Right lobe of liver (tissue), 6 donors: ENCODE data around the gene CUL1. TPM values are rescaled to one million over a fixed set of nuclear protein-coding genes. Genes with fewer than 3 reads are reported as not detected.
A peak's percentile ranks its signal among the peaks of the same experiment; 100 is the strongest.

Experiments
- ATAC-seq, 4 donors: fragments of 200-7000 bp; cut with Tn5 transposase; one replicate each; pipeline ENCODE4 v1.9.1; 2020; ENCODE audit warnings: mild to moderate bottlenecking in 4 of 4, moderate library complexity in 4 of 4
- DNase-seq, 3 donors: peaks; one replicate each; pipeline ENCODE4 v3.0.0-alpha.2; 2020
- H3K27ac ChIP-seq, 3 donors: fragments of 200-600 bp; one replicate each; pipeline ENCODE4 v1.8.0; 2022
- H3K27me3 ChIP-seq, 2 donors: fragments of 200-600 bp; one replicate each; pipeline ENCODE4 v1.8.0; 2022
- H3K36me3 ChIP-seq, 4 donors: fragments of 200-600 bp; sonication (generic) in 1 of 4; one replicate each; pipeline versions ENCODE4 v1.5.1 to v1.8.0; 2017 to 2022; ENCODE audit warnings: control low read depth in 1 of 4
- H3K4me1 ChIP-seq, 4 donors: fragments of 200-600 bp; sonication (generic) in 1 of 4; one replicate each; pipeline versions ENCODE4 v1.5.1 to v1.8.0; 2017 to 2022; ENCODE audit warnings: control low read depth in 1 of 4
- H3K4me3 ChIP-seq, 3 donors: fragments of 200-600 bp; one replicate each; pipeline ENCODE4 v1.8.0; 2022
- H3K9me3 ChIP-seq, 4 donors: fragments of 200-600 bp; sonication (generic) in 1 of 4; one replicate each; pipeline versions ENCODE4 v1.5.1 to v1.8.0; 2017 to 2022; ENCODE audit warnings: control low read depth in 1 of 4
- POLR2A ChIP-seq: fragments of 450-650 bp; IDR thresholded peaks from one replicate; pipeline ENCODE4 v1.6.1; 2017; ENCODE audit warnings: antibody characterized with exemption, mild to moderate bottlenecking
- WGBS: methylation state at CpG from one replicate; pipeline ENCODE4 v1.1.6; 2018; ENCODE audit warnings: low coverage, low lambda C conversion rate; ENCODE audit not compliant: insufficient coverage; ENCODE audit errors: missing lambda C conversion rate; 5-methylcytosine and 5-hydroxymethylcytosine counted together
- intact Hi-C, 2 donors: fragments of 100-400 bp; cut with DNase I; formaldehyde crosslinking; loops; one replicate each; pipeline versions ENCODE4 v1.11.2 to v1.14.1; 2022
- total RNA-seq, 6 experiments: library from RNA; depleted of rRNA in 2 of 6; stranded (reverse); fragments of >200 nt in 2 of 6; fragmentation: NEBNext Ultra II Directional in 3 of 6; extraction: Animal tissue kit (Norgen Biotek cat#: 25700) in 3 of 6; gene quantifications; one replicate each; pipeline versions ENCODE4 v1.1.0 to v1.2.4, GENCODE V29; 2016 to 2023
- TF ChIP-seq, protein P1 (sequence below), 4 donors: fragments of 200-600 bp in 3 of 4; fragments of 450-650 bp in 1 of 4; IDR thresholded peaks; one replicate each; pipeline versions ENCODE4 v1.5.1 to v1.8.0; 2016 to 2022; ENCODE audit warnings: antibody characterized with exemption in 4 of 4, mild to moderate bottlenecking in 2 of 4
- donor health status: DM: no; HTN: yes; CAD: no.
- donor health status: DM: no; HTN: no; CAD: no.
- donor health status: DM: no; HTN: no; CAD: no.
- donor health status: DM: no; HTN: yes; CAD: no.
- donor health status: DM: no; HTN: yes; CAD: no.

CUL1 gene
- total RNA-seq, 6 experiments from 2014 or later = 22.3 to 46.3 (median 30.8) TPM

DNA sequence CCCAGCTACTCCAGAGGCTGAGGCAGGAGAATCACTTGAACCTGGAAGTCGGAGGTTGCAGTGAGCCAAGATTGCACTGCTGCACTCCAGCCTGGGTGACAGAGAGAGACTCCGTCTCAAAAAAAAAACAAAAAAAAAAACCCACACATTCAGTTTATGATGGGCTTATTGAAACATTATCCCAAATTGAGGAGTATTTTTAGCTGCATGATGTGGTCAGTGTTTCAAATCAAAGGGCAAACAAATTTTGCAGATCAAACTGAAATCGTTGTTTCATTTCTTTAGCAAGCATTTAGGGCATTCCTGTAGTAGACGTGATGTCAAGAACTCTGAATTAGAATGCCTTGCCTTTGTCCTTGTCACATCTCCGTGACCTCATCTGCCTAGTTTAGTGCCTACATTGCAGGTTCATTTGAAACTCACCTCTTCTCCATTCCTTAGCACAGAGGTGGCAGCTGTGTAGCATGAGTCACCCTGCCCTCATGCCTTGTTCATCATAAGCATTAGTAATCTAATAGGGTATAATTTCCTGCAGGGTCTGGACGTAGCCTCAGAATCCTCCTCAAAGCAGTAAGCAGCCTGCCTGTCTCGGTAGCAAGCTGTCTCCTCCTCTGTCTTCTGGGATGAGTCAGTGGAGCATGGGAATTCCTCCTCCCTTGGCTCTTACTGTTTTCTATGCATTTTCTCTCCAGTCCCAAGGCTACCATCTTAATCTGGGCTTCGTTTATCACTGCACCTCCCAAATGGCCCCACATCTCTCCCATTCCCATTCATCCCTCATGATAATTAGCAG lies 73.8 kb downstream of the CUL1 start:
- ATAC-seq = no peak
- no peak overlapping the region for H3K4me3 ChIP-seq
- DNase-seq = no peak
- WGBS = 95% methylated on average over 8 of the region's 8 CpGs
- intact Hi-C loops = no loop called here
- H3K36me3 ChIP-seq = peaks cover 0 to 63% (median 10%) of the 10 kb centered on the region in 4 donors
- H3K27ac ChIP-seq = no peak overlapping the region
- no peaks in the 10 kb centered on the region for H3K27me3 ChIP-seq
- no peaks in the 10 kb centered on the region for H3K4me1 ChIP-seq
- TF ChIP-seq, protein P1, sequence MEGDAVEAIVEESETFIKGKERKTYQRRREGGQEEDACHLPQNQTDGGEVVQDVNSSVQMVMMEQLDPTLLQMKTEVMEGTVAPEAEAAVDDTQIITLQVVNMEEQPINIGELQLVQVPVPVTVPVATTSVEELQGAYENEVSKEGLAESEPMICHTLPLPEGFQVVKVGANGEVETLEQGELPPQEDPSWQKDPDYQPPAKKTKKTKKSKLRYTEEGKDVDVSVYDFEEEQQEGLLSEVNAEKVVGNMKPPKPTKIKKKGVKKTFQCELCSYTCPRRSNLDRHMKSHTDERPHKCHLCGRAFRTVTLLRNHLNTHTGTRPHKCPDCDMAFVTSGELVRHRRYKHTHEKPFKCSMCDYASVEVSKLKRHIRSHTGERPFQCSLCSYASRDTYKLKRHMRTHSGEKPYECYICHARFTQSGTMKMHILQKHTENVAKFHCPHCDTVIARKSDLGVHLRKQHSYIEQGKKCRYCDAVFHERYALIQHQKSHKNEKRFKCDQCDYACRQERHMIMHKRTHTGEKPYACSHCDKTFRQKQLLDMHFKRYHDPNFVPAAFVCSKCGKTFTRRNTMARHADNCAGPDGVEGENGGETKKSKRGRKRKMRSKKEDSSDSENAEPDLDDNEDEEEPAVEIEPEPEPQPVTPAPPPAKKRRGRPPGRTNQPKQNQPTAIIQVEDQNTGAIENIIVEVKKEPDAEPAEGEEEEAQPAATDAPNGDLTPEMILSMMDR (IDR thresholded peaks at IDR 0.05) = no peak
- TF ChIP-seq POLR2A = no peak
- no peaks in the 10 kb centered on the region for H3K9me3 ChIP-seq

DNA sequence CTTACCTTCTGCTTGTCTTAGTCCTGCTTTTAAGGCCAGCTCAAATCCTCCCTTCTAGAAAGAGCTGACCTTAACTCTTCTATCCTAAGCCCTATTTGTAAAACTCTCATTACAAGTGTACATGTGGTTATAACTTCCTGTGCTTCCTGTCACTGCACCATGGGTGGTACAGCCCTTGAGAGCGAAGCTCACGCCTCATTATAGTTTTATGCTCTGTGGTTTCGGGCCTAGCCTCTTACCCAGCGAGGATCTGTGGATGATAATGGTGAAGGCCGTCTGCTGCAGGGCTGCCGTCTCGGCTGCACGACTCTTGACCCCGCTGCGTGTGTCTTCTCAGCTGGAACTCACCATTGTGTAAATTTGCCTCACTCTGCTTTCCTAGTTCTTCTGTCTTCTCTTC lies 74.6 kb downstream of the CUL1 start:
- no peak for TF ChIP-seq POLR2A
- TF ChIP-seq, protein P1 (IDR thresholded peaks at IDR 0.05) = no peak
- no peaks in the 10 kb centered on the region for H3K4me1 ChIP-seq
- H3K4me3 ChIP-seq = no peak overlapping the region
- no peak for DNase-seq
- 72% methylated on average over 10 of the region's 10 CpGs for WGBS
- peaks cover 0 to 55% (median 10%) of the 10 kb centered on the region in 4 donors for H3K36me3 ChIP-seq
- H3K27me3 ChIP-seq = no peaks in the 10 kb centered on the region
- ATAC-seq = peak in 3 of 4 donors; percentile 44 to 54 (median 51)
- H3K27ac ChIP-seq = no peak overlapping the region
- intact Hi-C loops = no loop called here
- no peaks in the 10 kb centered on the region for H3K9me3 ChIP-seq

DNA sequence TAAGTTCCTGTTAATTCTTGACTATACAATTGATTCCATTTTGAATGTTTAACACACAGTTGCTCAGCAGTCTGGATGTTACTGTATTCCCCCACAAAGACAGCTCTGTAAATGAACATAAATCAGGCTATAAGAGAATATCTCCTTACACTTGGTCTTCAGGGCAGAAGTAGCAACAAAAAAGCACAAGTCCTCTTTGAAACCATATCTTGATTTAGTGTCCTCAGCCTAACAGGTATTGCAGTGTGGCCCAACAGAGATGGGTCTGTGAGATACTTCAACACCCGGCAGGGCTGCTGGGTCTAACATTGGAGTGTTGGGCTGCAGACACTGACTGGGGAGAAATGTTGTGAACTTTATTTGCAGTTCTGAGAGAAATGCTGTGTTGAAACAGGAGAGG lies 75.8 kb downstream of the CUL1 start:
- 88% methylated on average over 1 of the region's 1 CpG for WGBS
- intact Hi-C loops = no loop called here

DNA sequence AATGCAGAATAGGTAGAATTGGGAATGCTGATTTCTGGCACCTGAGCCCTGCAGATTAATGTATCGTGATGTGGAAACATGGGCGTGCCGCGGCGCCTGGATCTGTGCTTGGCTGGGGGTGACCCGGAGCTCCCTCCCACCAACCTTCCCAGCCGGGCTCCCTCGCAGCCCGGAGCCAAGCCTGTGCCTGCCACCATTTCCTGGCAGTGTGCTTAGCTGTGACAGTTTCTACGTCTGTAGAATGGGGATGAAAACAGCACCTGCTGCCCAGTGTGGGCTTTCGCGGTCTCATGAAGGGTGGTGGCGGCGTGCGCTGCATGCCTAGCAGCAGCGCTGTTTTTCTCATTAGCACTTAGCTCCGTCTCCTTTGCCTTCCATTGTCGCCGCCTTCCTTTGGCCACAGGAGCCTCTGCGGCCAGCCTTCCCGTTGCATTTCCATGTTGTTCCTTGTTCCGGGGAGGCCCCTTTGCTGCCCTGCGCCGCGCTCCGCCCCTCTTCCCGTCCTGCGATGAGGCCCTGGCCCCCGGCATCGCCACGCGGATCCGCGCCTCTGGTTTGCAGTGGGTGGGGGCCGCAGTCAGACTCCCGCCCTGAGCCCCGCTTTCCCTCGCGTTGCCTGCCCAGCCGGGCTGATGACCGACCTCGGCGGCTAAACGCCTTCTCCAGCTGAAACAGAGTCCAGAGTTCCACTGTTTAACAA lies 84.2 kb downstream of the CUL1 start:
- Histone ChIP-seq H3K4me3 (no peak overlapping the region), H3K36me3 (peaks cover 3 to 56% (median 23%) of the 10 kb centered on the region in 4 donors), H3K9me3 (no peaks in the 10 kb centered on the region), H3K4me1 (no peaks in the 10 kb centered on the region), H3K27me3 (no peaks in the 10 kb centered on the region), H3K27ac (no peak overlapping the region)
- no peak for DNase-seq
- no peak for TF ChIP-seq POLR2A
- TF ChIP-seq, protein P1 (IDR thresholded peaks at IDR 0.05) = no peak
- peak in 3 of 4 donors; percentile 22 to 51 (median 28) for ATAC-seq
- intact Hi-C loops = no loop called here
- 86% methylated on average over 27 of the region's 44 CpGs for whole genome bisulfite sequencing

More for the DNA sequence above, 75.8 kb downstream of the CUL1 start:
- ATAC-seq = no peak
- TF ChIP-seq, protein P1 (IDR thresholded peaks at IDR 0.05) = no peak
- TF ChIP-seq POLR2A = no peak
- no peak overlapping the region for H3K4me3 ChIP-seq
- no peaks in the 10 kb centered on the region for H3K4me1 ChIP-seq
- no peak for DNase-seq
- H3K27ac ChIP-seq = no peak overlapping the region
- no peaks in the 10 kb centered on the region for H3K27me3 ChIP-seq
- H3K9me3 ChIP-seq = no peaks in the 10 kb centered on the region
- H3K36me3 ChIP-seq = peaks cover 0 to 47% (median 10%) of the 10 kb centered on the region in 4 donors
